Breast epithelium (tissue), 3 donors: ENCODE measurements around the gene HCRTR2.

Experiments used
- POLR2A ChIP-seq: fragments of 450-650 bp; IDR thresholded peaks from one replicate; pipeline ENCODE4 v1.6.1; 2016; ENCODE audit warnings: antibody characterized with exemption, mild to moderate bottlenecking, moderate library complexity
- TF ChIP-seq, protein P1 (sequence below), 3 donors: fragments of 450-650 bp; IDR thresholded peaks; one replicate each; pipeline ENCODE4 v1.5.1; 2016 to 2017; ENCODE audit warnings: antibody characterized with exemption in 3 of 3, mild to moderate bottlenecking in 3 of 3, moderate library complexity in 3 of 3

DNA sequence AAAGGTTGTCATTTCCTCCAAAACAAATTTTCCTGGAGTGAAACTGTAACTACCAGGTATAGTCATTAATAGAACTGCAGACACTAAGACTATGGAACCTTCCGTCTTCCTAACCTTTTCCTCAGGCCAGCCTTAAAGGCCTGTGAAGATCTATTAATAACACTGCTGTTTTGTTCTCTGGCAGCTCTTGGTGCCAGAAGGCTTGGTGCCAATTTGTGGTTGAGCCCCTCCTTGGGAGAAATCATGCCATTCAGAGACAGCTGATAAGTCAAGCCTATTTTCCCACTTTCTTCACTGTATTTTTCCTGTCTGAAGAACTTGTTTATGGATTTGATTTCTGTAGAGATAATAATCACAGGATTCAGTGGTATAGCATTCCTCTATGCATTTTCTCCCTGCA is 64.8 kb downstream of the HCRTR2 start:
- TF ChIP-seq, protein P1, sequence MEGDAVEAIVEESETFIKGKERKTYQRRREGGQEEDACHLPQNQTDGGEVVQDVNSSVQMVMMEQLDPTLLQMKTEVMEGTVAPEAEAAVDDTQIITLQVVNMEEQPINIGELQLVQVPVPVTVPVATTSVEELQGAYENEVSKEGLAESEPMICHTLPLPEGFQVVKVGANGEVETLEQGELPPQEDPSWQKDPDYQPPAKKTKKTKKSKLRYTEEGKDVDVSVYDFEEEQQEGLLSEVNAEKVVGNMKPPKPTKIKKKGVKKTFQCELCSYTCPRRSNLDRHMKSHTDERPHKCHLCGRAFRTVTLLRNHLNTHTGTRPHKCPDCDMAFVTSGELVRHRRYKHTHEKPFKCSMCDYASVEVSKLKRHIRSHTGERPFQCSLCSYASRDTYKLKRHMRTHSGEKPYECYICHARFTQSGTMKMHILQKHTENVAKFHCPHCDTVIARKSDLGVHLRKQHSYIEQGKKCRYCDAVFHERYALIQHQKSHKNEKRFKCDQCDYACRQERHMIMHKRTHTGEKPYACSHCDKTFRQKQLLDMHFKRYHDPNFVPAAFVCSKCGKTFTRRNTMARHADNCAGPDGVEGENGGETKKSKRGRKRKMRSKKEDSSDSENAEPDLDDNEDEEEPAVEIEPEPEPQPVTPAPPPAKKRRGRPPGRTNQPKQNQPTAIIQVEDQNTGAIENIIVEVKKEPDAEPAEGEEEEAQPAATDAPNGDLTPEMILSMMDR (IDR thresholded peaks at IDR 0.05): no peak
- no peak for TF ChIP-seq POLR2A
